ENCODE results near the gene APIP.

Gene APIP

GRCh38 chr11:34877375-34877975 lies 38.7 kb downstream of the APIP start:
- DNase-seq: no peak

- no peak for DNase-seq
Observed at GRCh38 chr11:34874202-34874601, 42.0 kb downstream of the APIP start.

GRCh38 chr11:34870548-34871196 lies 45.5 kb downstream of the APIP start:
- no peak for DNase-seq

GRCh38 chr11:34869425-34869824 lies 46.8 kb downstream of the APIP start:
- DNase-seq: no peak

- no peak for DNase-seq
Observed at GRCh38 chr11:34866375-34866774, 49.8 kb downstream of the APIP start.

- no peak for DNase-seq
Observed at GRCh38 chr11:34865261-34865660, 50.9 kb downstream of the APIP start.

- DNase-seq: no peak
Observed at GRCh38 chr11:34864424-34864823, 51.8 kb downstream of the APIP start.

GRCh38 chr11:34863048-34863447 lies 53.1 kb downstream of the APIP start:
- DNase-seq: no peak

- DNase-seq: no peak
Observed at GRCh38 chr11:34860518-34860917, 55.7 kb downstream of the APIP start.

GRCh38 chr11:34860034-34860433 lies 56.1 kb downstream of the APIP start:
- DNase-seq: no peak

- no peak for DNase-seq
Observed at GRCh38 chr11:34859496-34859895, 56.7 kb downstream of the APIP start.

GRCh38 chr11:34857463-34857862 lies 58.7 kb downstream of the APIP start:
- no peak for DNase-seq

GRCh38 chr11:34856251-34856650 lies 59.9 kb downstream of the APIP start:
- DNase-seq: no peak

GRCh38 chr11:34855754-34856095 lies 60.5 kb downstream of the APIP start:
- DNase-seq: no peak

- no peak for DNase-seq
Observed at GRCh38 chr11:34855021-34855753, 61.0 kb downstream of the APIP start.

GRCh38 chr11:34851916-34852315 lies 64.3 kb downstream of the APIP start:
- DNase-seq: no peak

GRCh38 chr11:34850334-34850733 lies 65.8 kb downstream of the APIP start:
- DNase-seq: no peak

GRCh38 chr11:34846467-34846866 lies 69.7 kb downstream of the APIP start:
- DNase-seq: no peak

GRCh38 chr11:34844463-34845112 lies 71.6 kb downstream of the APIP start:
- DNase-seq: no peak

GRCh38 chr11:34843271-34843670 lies 72.9 kb downstream of the APIP start:
- no peak for DNase-seq

- DNase-seq: no peak
Observed at GRCh38 chr11:34840736-34841386, 75.3 kb downstream of the APIP start.

- DNase-seq: no peak
Observed at GRCh38 chr11:34839969-34840368, 76.2 kb downstream of the APIP start.

All from NCI-H526 treated with DMSO at 0.1 percent for 48 hours (cell line).